Measurements from ENCODE around the gene ACY1.

The ACY1 gene

GRCh38 chr3:51955175-51955892 lies 28.0 kb upstream of the ACY1 start, which contains the start of gene GPR62 (continued):
- no peak for TF ChIP-seq ZNF114 (tag by site-specific recombination; IDR thresholded peaks at IDR 0.05)

- Histone ChIP-seq H3K4me1 (ENCODE audit: control insufficient read depth, insufficient read depth, low read length) (no peaks in the 10 kb centered on the region), H3K9me3 (ENCODE audit: control insufficient read depth, insufficient read depth, low read depth, low read length) (no peaks in the 10 kb centered on the region), H3K36me3 (ENCODE audit: control insufficient read depth in 2 of 2, insufficient read depth in 1 of 2, low read length in 2 of 2) (peaks cover 0 to 35% of the 10 kb centered on the region in 2 experiments; a peak in 1 of 3 replicates), H3K4me3 (ENCODE audit: low read depth, low read length) (no peak overlapping the region), H3K27ac (ENCODE audit: extremely low read depth, low read depth, low read length) (no peak overlapping the region)
- TF ChIP-seq SP2 (tag by site-specific recombination; IDR thresholded peaks at IDR 0.05) (no peak), ZNF292 (tag by site-specific recombination; IDR thresholded peaks at IDR 0.05; ENCODE audit: borderline replicate concordance, low read depth) (no peak), ZNF37A (tag by site-specific recombination; IDR thresholded peaks at IDR 0.05) (no peak), ZNF449 (tag by site-specific recombination; IDR thresholded peaks at IDR 0.05) (no peak)
- ChIA-PET POLR2A (interaction anchor here (1.3 kb wide), 1 partner anchor 40 kb away, joined by 3 read pairs; the partner anchor contains the start of gene RPL29), CTCF (interaction anchor here (1.2 to 2.8 kb wide), 2 partner anchors 14 to 18 kb away, joined by 6 to 7 read pairs; partner anchors contain the start of genes ABHD14B, PARP3 and RRP9)
Measured at GRCh38 chr3:51955893-51956770, 27.2 kb upstream of the ACY1 start.

- ChIA-PET CTCF (interaction anchor here (1.1 to 1.2 kb wide), 2 partner anchors 15 to 16 kb away, joined by 3 to 7 read pairs; partner anchors contain the start of genes ABHD14B and PARP3), POLR2A (interaction anchor here (1.3 kb wide), 1 partner anchor 38 kb away, joined by 3 read pairs; the partner anchor contains the start of gene RPL29)
- Histone ChIP-seq H3K4me3 (ENCODE audit: low read depth, low read length) (no peak overlapping the region), H3K4me1 (ENCODE audit: control insufficient read depth, insufficient read depth, low read length) (no peaks in the 10 kb centered on the region), H3K36me3 (ENCODE audit: control insufficient read depth in 2 of 2, insufficient read depth in 1 of 2, low read length in 2 of 2) (peaks cover 0 to 35% of the 10 kb centered on the region in 2 experiments; a peak in 1 of 3 replicates), H3K9me3 (ENCODE audit: control insufficient read depth, insufficient read depth, low read depth, low read length) (no peaks in the 10 kb centered on the region), H3K27ac (ENCODE audit: extremely low read depth, low read depth, low read length) (no peak overlapping the region)
- TF ChIP-seq ZSCAN16 (tag by site-specific recombination; IDR thresholded peaks at IDR 0.05) = no peak
- no peak for TF ChIP-seq ZNF221 (tag by site-specific recombination; IDR thresholded peaks at IDR 0.05; ENCODE audit: borderline replicate concordance)
- TF ChIP-seq WT1 (tag by site-specific recombination; IDR thresholded peaks at IDR 0.05) = no peak
- TF ChIP-seq ZNF501 (tag by site-specific recombination; IDR thresholded peaks at IDR 0.05) = no peak
- no peak for TF ChIP-seq ZNF707 (tag by site-specific recombination; IDR thresholded peaks at IDR 0.05)
- TF ChIP-seq ZNF302 (tag by site-specific recombination; IDR thresholded peaks at IDR 0.05; ENCODE audit: low read depth) = no peak
- no peak for TF ChIP-seq ZSCAN30 (tag by site-specific recombination; IDR thresholded peaks at IDR 0.05)
- TF ChIP-seq ZNF529 (tag by site-specific recombination; IDR thresholded peaks at IDR 0.05; ENCODE audit: insufficient replicate concordance) = no peak
- TF ChIP-seq KLF7 (tag by site-specific recombination; IDR thresholded peaks at IDR 0.05; ENCODE audit: borderline replicate concordance) = no peak
- TF ChIP-seq TCF7L2 (IDR thresholded peaks at IDR 0.05; ENCODE audit: borderline replicate concordance, low read depth, low read length) = no peak
- TF ChIP-seq ZNF639 (tag by site-specific recombination; IDR thresholded peaks at IDR 0.05) = no peak
- no peak for TF ChIP-seq ZNF580 (tag by site-specific recombination; IDR thresholded peaks at IDR 0.05)
Measured at GRCh38 chr3:51957520-51958205, 25.7 kb upstream of the ACY1 start.

Data from HEK293 (cell line).